Pericardium fibroblast (primary cell): ENCODE data around the gene SUCLG2. TPM values are rescaled to one million over a fixed set of nuclear protein-coding genes. Genes with fewer than 3 reads are reported as not detected.

Source experiments
- total RNA-seq: library from RNA; depleted of rRNA; stranded (reverse); fragments of >200 nt; gene quantifications from 2 replicates; pipeline ENCODE4 v1.2.3, GENCODE V29; 2015

The SUCLG2 gene
- 20.7 and 27.9 TPM in 2 replicates for total RNA-seq

GRCh38 chr3:67654099-67654843 lies at the start of gene SUCLG2:
Gene SUCLG2, minus strand, starts transcription at chr3:67654612. Its CDS starts 26 bp downstream, at chr3:67654586.

